Activated T-helper 2 cell treated with anti-CD3 and anti-CD28 coated beads, Interferon-gamma antibody, Interleukin-2, Interleukin-4, amounts not matched to agents 10 μg/mL and 5 μg/mL and 100 μg/mL, durations not matched to agents 14 hours and 24 hours and 36 hours (primary cell): ENCODE results near the gene PRKD2. TPM values are rescaled to one million over a fixed set of nuclear protein-coding genes. Genes with fewer than 3 reads are reported as not detected.

ENCODE experiments used
- DNase-seq: peaks from one replicate; pipeline ENCODE4 v3.0.0; 2021; ENCODE audit warnings: low spot score
- H3K27ac Mint-ChIP-seq: one replicate; pipeline ENCODE4 v1.8.0; 2021; ENCODE audit warnings: mixed read lengths
- H3K27me3 Mint-ChIP-seq: one replicate; pipeline ENCODE4 v1.8.0; 2021; ENCODE audit warnings: low read depth, mixed read lengths
- H3K36me3 Mint-ChIP-seq: one replicate; pipeline ENCODE4 v1.8.0; 2021; ENCODE audit warnings: low read depth, mixed read lengths
- H3K4me1 Mint-ChIP-seq: one replicate; pipeline ENCODE4 v1.8.0; 2021; ENCODE audit warnings: low read depth, mixed read lengths
- H3K4me3 Mint-ChIP-seq: one replicate; pipeline ENCODE4 v1.8.0; 2021; ENCODE audit warnings: low read depth, mild to moderate bottlenecking, moderate library complexity, mixed read lengths
- H3K9me3 Mint-ChIP-seq: one replicate; pipeline ENCODE4 v1.8.0; 2021; ENCODE audit warnings: mixed read lengths
- intact Hi-C: fragments of 100-400 bp; cut with micrococcal nuclease; formaldehyde crosslinking; loops from one replicate; pipeline ENCODE4 v1.15.1; 2023
- total RNA-seq: library from RNA; stranded (reverse); gene quantifications from 2 replicates; pipeline ENCODE4 v1.2.3, GENCODE V29; 2022

Gene PRKD2
- total RNA-seq, 1 donor from 2014 or later, result 77.9 TPM

DNA sequence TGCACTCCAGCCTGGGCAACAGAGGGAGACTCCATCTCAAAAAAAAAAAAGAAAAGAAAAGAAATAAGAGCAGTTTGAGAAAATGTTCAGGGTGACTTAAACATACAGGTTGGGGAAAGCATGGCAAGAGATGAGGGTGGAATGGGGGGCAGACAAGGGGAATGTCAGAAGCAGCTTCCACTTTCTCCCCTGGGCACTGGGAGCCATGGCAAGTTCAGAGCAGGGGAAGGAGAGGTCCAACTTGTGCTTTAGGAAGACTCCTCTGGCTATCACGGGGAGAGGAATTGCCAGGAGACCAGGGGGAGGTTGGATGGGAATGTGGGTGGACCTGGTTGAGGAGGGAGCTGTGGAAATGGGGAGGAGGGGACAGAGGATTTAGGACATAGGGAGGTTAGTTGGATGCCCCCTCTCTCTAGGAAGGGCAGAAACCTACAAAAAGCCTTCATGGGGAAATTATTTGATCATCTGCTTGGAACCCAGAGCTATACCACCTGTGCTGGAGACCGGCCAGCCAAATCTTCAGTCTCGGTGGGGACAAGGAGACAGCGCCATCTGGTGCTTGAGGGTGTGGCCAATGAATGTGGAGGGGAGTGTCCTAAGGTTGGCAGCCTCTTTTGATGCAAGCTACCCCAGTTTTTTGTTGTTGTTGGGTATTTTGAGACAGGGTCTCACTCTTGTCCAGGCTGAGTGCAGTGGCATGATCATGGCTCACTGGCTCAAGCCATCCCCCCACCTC lies 36.7 kb upstream of the PRKD2 start:
- intact Hi-C loops, result loop anchor here (5.0 kb wide), 1 partner anchor 226 kb away; no protein-coding TSS in a partner anchor
- Mint-ChIP-seq H3K4me1 (peaks cover 5% of the 10 kb centered on the region), H3K36me3 (peaks cover 24% of the 10 kb centered on the region), H3K27me3 (no peaks in the 10 kb centered on the region), H3K4me3 (no peak overlapping the region), H3K27ac (no peak overlapping the region), H3K9me3 (no peaks in the 10 kb centered on the region)
- DNase-seq, result peak; percentile 67

DNA sequence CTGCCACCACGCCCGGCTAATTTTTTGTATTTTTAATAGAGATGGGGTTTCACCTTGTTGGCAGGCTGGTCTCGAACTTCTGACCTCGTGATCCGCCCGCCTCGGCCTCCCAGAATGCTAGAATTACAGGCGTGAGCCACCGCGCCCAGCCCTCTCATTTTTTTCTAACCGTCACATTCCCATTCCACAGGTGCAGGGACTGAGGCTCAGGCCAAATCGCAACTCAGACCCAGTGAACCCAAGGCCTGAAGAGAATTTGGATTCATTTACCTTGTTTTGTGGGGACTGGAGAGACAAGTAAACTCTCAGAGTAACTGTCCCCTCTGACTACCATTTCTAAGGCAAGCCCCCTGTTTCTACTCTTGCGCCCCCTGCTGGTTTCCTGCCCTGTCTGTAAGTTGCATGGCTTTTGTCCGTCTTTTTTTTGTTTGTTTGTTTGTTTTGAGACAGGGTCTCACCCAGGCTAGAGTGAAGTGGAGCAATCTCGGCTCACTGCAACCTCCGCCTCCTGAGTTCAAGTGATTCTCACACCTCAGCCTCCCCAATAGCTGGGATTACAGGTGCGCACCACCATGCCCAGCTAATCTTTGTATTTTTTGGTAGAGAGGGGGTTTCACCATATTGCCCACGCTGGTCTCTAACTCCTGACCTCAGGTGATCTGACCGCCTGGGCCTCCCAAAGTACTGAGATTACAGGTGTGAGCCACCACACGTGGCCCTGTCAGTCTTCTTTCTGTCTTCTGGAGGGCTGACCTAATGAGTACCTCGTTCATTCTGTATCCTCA lies 31.6 kb upstream of the PRKD2 start:
- Mint-ChIP-seq H3K4me3 (peak overlapping the region; percentile 67), H3K27ac (peak overlapping the region; percentile 22), H3K4me1 (peaks cover 27% of the 10 kb centered on the region), H3K27me3 (no peaks in the 10 kb centered on the region), H3K36me3 (peaks cover 25% of the 10 kb centered on the region), H3K9me3 (no peaks in the 10 kb centered on the region)
- intact Hi-C loops, result no loop called here
- peak; percentile 62 for DNase-seq

DNA sequence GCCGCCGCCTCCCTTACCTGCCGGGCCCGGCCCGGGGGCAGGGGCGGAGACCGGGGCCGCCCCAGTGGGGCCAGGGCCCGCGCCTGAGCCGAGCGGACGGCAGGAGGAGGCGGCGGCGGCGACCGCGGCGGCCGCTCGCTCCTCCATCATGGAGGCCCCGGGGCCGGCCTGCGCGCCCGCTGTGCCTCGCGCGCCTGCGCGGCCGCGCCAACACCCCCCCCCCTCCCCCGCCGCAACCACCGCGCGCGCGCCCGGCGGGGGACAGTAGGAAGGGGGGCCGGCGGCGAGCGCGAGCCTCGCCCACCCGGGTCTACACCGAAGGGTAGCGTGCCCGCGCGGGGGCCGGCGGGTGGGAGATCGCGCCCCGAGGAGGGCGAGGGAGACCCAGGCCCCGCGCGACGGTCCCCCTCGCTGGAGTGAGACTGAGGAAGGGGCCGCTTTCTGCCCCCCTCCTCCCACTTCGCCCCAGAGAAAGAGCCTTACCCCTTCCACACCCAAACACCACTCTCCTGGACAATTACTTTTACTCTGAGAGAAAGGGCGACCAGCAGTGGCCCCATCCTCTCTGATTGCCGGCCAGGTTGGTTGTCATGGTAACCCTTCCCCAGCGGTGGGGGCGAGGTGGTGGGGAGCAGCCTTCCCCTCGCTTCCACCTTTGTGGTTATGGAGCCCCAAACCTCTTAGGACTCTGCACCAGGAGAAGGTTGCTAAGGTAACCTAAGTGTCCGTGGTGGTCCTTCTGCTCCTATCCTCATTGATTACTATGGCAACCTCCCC lies 29.6 kb upstream of the PRKD2 start, which contains the start of gene STRN4:
TSS of gene STRN4 (minus strand) at position 170 of the 777 bp plus-strand sequence. CDS start at position 150, 20 bp downstream.
- intact Hi-C loops, result loop anchor here (2.0 kb wide), 1 partner anchor 146 kb away; the partner anchor contains the start of gene CALM3
- peaks cover 32% of the 10 kb centered on the region for H3K4me1 Mint-ChIP-seq
- peak within 1 kb of the TSS; percentile 95 for H3K4me3 Mint-ChIP-seq
- no peaks in the 10 kb centered on the region for H3K9me3 Mint-ChIP-seq
- DNase-seq, result peak; percentile 38
- H3K27me3 Mint-ChIP-seq, result no peaks in the 10 kb centered on the region
- H3K36me3 Mint-ChIP-seq, result peaks cover 31% of the 10 kb centered on the region
- H3K27ac Mint-ChIP-seq, result peak within 1 kb of the TSS; percentile 83

DNA sequence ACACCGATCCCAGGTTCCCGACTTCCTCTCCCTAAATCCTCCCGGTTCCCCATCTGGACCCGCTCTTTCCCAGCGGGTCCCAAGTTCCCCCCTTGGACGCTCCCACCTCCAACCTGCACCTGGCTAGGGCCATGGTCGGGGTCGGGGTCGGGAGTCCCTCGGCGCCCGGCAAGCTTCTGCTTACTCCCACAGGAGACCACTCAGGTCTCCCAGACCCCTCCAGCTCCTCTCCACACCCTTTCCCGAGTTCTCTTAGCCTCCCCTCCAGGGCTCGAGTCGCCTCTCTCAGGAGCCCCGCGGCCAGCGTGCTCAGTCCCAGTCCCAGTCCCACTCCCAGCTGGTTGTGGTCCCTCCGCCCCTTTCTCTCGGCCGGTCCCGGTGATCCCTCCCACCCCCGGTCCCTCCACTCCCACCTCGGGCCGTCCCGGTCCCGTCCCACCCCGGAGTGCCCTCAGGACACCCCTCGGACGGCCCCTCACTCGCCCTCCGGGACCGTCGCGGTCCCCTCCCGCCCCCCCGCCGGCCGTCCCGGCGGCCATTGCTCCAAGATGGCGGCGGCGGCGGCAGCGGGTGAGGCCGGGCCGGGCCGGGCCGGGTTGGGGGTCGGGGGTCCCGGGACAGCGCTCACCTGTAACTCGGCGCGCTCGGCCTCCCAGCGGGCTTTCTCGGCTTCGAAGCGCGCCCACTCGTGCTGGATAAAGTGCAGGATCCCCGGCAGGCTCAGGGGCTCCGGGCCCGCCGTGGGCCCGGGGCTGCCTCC lies 28.8 kb upstream of the PRKD2 start, which contains the start of gene FKRP:
TSS of gene FKRP (plus strand) at position 537 of the 760 bp plus-strand sequence. CDS start 9,394 bp downstream, outside the sequence.
- Mint-ChIP-seq H3K4me1 (peaks cover 34% of the 10 kb centered on the region), H3K27me3 (no peaks in the 10 kb centered on the region), H3K27ac (peak within 1 kb of the TSS; percentile 83), H3K36me3 (peaks cover 31% of the 10 kb centered on the region), H3K4me3 (peak within 1 kb of the TSS; percentile 95), H3K9me3 (no peaks in the 10 kb centered on the region)
- DNase-seq, result no peak
- intact Hi-C loops, result loop anchor here (2.0 kb wide), 1 partner anchor 145 kb away; the partner anchor contains the start of gene CALM3

DNA sequence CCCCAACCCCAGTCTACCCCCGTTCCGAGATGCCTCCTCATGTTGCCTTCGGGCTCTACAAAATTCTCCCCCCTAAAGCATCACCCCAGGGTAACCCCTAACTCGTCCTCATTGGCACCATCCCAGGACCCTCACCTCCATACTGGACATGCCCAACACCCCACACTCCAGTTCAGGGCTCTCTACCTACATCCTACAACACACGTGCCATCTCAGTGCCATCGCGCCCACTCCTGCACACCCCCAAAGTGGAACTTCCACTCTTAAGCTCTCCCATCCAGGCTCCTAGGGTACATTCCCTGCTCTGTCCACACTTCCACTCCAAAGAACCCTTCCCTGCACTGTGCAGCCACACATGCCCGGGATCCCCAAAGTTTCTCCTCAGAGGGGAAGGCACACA lies 28.1 kb upstream of the PRKD2 start:
- peaks cover 37% of the 10 kb centered on the region for H3K36me3 Mint-ChIP-seq
- H3K9me3 Mint-ChIP-seq, result no peaks in the 10 kb centered on the region
- H3K4me1 Mint-ChIP-seq, result peaks cover 40% of the 10 kb centered on the region
- intact Hi-C loops, result no loop called here
- H3K27ac Mint-ChIP-seq, result peak overlapping the region; percentile 77
- no peaks in the 10 kb centered on the region for H3K27me3 Mint-ChIP-seq
- DNase-seq, result no peak
- H3K4me3 Mint-ChIP-seq, result peak overlapping the region; percentile 95

DNA sequence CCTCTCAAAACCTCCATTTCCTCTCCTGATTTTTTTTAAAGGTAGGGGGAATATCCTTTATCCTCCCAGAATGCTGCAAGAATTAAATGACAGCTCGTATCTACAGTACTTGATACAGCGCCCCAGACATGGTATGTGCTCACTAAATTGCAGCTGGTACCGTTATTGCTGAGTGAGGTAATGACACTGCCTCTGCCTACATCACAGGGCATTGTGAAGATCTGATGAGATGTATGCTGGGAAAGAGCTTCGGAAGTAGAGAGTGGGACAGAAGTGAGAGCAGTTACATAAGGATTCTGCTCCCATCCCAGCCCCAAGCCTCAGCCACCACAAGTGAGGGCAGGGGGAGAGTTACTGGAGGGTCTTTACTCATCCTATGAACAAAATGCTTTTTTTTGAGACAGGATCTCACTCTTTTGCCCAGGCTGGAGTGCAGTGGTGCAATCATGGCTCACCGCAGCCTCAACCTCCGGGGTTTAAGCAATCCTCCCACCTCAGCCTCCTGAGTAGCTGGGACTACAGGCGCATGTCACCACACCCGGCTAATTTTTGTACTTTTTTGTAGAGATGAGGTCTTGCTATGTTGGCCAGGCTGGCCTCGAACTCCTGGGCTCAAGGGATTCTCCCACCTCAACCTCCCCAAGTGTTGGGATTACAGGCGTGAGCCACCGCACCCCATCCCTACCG lies 27.2 kb upstream of the PRKD2 start:
- H3K4me3 Mint-ChIP-seq, result peak overlapping the region; percentile 95
- DNase-seq, result no peak
- H3K27ac Mint-ChIP-seq, result peak overlapping the region; percentile 77
- H3K27me3 Mint-ChIP-seq, result no peaks in the 10 kb centered on the region
- intact Hi-C loops, result no loop called here
- peaks cover 43% of the 10 kb centered on the region for H3K36me3 Mint-ChIP-seq
- no peaks in the 10 kb centered on the region for H3K9me3 Mint-ChIP-seq
- peaks cover 40% of the 10 kb centered on the region for H3K4me1 Mint-ChIP-seq

DNA sequence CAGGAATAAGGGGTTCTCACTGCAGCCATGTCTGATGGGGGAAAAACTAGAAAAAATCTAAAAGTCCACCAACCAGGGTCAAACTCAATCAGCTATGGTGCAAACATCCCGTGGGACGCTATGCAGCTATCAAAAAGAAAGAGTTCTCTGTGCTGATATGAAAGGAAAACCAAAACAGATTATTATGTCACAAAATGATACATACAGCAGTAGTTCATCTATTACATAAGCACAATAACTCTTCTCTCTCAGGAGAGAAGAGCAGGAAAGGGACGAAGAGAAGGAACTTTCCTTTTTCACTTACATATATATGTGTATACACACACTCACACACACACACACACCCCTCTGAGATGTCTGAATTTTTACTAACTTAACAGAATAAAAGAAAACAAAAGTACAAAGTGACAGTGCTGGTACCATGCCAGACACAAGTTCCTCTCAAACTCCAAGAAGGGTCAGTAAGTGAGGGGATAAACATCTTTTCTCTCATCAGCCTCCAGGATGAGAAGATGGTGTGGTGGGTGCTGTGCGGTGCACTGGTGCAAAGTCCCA lies 26.1 kb upstream of the PRKD2 start:
- peaks cover 36% of the 10 kb centered on the region for H3K4me1 Mint-ChIP-seq
- peak overlapping the region; percentile 26 for H3K27ac Mint-ChIP-seq
- no peak for DNase-seq
- intact Hi-C loops, result no loop called here
- H3K36me3 Mint-ChIP-seq, result peaks cover 41% of the 10 kb centered on the region
- H3K4me3 Mint-ChIP-seq, result peak overlapping the region; percentile 26
- no peaks in the 10 kb centered on the region for H3K27me3 Mint-ChIP-seq
- H3K9me3 Mint-ChIP-seq, result no peaks in the 10 kb centered on the region

DNA sequence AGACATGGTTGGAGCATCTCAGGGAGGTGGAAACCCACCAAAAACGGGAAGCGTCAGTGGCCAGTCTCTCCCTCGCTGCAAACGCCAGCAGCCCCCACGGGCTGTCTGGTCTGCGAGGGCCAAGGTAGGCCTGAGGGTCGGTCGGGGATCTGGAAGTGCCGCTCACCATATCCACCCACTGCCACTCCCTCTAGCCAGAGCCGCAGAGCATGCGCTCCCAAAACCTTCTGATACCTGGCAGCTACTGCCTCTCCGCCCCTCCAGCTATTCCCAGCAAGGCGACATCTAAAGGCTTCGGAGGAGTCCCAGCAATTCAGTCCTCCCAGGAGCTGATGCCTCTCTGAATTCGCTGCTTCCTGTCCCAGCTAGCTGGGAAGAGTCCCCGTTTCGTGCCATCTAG lies 24.5 kb upstream of the PRKD2 start:
- H3K4me3 Mint-ChIP-seq, result no peak overlapping the region
- intact Hi-C loops, result no loop called here

DNA sequence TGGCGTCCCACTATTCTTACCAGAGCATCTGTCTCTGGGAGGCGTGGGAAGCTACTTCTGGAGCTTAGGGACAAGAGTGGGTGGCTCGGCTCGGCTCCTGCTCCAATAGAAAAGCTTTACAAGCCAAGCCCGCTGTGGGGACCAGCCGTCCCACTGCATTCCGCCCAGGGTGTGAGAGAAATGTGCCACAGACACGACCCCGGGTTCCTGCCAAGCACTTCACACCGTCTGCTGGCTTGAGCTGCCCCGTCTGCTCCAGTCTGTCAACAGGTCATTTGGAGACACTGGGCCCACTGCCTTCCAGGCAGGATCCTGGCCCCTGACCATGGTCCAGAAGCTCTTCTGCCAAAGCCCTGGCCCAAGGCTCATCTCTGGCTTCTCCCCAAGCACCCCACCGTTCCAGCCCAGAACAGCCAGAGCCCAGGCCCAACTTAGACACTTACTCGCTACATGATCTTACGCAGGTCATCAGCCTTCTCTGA lies 22.4 kb upstream of the PRKD2 start:
- DNase-seq, result no peak
- no peaks in the 10 kb centered on the region for H3K9me3 Mint-ChIP-seq
- H3K4me1 Mint-ChIP-seq, result peaks cover 19% of the 10 kb centered on the region
- H3K27me3 Mint-ChIP-seq, result no peaks in the 10 kb centered on the region
- peaks cover 50% of the 10 kb centered on the region for H3K36me3 Mint-ChIP-seq
- no peak overlapping the region for H3K4me3 Mint-ChIP-seq
- H3K27ac Mint-ChIP-seq, result peak overlapping the region; percentile 17
- intact Hi-C loops, result no loop called here

More for the DNA sequence above, 24.5 kb upstream of the PRKD2 start:
- peaks cover 56% of the 10 kb centered on the region for H3K36me3 Mint-ChIP-seq
- no peak overlapping the region for H3K27ac Mint-ChIP-seq
- H3K27me3 Mint-ChIP-seq, result no peaks in the 10 kb centered on the region
- DNase-seq, result no peak
- H3K4me1 Mint-ChIP-seq, result peaks cover 30% of the 10 kb centered on the region
- no peaks in the 10 kb centered on the region for H3K9me3 Mint-ChIP-seq

DNA sequence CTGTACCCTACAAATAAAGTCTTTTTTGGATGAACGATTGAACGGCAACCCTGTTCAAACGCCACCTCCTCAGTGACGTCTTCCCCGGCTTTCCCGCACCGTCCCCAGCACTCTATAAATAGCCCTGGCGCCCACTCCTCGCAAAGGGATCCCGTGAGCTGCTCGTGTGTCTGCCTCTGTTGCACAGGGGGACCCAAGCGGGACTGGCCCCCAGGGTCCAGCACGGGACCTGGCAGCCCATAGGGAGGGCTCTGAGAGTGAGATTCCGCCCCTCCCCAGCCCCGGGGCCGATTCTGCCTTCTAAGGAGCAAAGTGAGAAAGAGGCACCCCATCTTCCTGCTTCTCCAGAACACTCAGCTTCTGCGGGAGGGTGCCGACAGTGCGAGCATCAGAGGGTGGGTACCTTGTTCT lies 20.9 kb upstream of the PRKD2 start:
- Mint-ChIP-seq H3K27ac (no peak overlapping the region), H3K4me1 (peaks cover 11% of the 10 kb centered on the region), H3K9me3 (no peaks in the 10 kb centered on the region), H3K36me3 (peaks cover 63% of the 10 kb centered on the region), H3K27me3 (no peaks in the 10 kb centered on the region), H3K4me3 (no peak overlapping the region)
- intact Hi-C loops, result no loop called here
- DNase-seq, result no peak

DNA sequence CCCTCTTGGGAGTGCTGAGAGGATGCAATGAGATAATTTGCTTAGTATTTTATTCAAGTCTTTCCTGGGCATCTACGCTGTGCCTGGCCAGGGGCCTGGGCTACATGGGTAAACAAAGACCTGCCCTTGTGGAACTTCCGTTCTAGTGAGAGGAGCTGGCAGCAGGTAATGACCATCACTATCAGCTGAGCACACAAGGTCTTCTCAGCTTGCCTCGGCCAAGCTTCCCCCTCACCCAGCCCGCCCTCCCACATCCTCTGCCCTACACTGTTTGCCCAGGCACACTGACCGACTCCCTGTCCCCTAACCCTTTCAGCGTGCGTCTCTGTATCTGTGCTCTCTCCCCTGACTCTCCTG lies 20.4 kb upstream of the PRKD2 start:
- peaks cover 65% of the 10 kb centered on the region for H3K36me3 Mint-ChIP-seq
- intact Hi-C loops, result no loop called here
- H3K27me3 Mint-ChIP-seq, result no peaks in the 10 kb centered on the region
- no peak overlapping the region for H3K27ac Mint-ChIP-seq
- H3K4me1 Mint-ChIP-seq, result peaks cover 10% of the 10 kb centered on the region
- no peak for DNase-seq
- H3K4me3 Mint-ChIP-seq, result no peak overlapping the region
- H3K9me3 Mint-ChIP-seq, result no peaks in the 10 kb centered on the region
